GDM1 (cell line): Measurements from ENCODE around the gene GJC1.
"Not testable (repeated sequence)": the region's sequence is repeated elsewhere in the genome, so short reads cannot be mapped to it uniquely, and the experiment has no call there.

Experiments
- DNase-seq: peaks from one replicate; lab custom pipeline; 2025; lab: John Stamatoyannopoulos, UW

Gene GJC1

DNA sequence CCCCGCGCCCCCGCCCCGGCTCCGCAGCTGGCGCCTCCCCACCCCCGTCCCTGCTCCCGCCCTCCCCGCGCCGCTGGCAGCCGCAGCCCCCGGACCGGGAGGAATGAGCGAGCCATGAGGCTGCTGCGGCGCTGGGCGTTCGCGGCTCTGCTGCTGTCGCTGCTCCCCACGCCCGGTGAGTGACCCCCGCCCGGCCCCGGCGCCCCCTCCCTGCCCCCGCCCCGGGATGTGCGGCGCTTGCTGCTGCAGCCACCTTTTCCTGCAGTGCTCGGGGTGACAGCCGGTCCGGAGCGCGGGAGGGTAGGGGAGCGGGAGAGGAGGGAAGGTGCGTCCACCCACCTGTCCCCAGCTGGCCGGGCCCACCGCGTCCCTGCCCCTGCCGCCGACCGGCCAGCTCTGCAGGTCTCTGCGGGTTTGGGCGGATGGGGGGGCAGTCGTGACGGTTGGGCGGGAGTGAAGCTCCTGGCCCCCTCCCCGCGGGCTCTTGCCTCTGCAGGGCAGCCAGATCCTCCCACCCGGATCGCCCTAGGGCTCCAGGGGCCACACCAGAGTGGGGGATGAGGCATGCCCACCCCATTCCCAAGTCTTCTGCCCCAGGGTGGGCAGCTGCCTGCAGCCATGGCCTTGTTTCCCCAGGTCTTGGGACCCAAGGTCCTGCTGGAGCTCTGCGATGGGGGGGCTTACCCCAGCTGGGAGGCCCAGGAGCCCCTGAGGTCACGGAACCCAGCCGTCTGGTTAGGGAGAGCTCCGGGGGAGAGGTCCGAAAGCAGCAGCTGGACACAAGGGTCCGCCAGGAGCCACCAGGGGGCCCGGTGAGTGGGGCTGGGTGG is 70.8 kb downstream of the GJC1 start:
- DNase-seq = no peak

- no peak for DNase-seq
Measured at GRCh38 chr17:44758414-44759085, 71.5 kb downstream of the GJC1 start, which contains the start of gene ADAM11. Gene ADAM11, plus strand, starts transcription at chr17:44758988. Its CDS starts 212 bp downstream, at chr17:44759200.

DNA sequence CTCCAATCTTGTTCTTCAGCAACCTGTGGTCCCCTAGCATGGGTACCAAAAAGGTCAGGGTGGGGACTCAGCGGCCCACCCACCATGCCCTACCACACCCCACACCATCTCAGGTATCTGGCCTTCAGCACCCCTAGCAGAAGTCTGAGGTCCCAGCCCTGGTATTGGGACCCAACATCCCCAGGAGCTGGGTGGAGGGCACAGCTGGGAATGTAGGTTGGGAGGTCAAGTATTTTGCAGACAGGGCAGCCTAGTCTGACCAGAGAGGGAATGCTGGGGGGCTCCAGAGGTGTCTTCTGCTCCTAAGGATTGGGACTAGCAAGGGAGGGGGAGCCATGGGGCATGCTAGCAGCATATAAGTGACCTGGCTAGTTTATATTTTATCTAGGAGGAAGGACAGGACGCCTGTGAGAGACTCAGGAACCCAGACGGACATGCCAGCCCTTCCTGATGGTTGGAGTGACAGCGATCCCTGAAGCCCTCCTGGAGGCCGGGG is 72.1 kb downstream of the GJC1 start:
- DNase-seq = no peak

DNA sequence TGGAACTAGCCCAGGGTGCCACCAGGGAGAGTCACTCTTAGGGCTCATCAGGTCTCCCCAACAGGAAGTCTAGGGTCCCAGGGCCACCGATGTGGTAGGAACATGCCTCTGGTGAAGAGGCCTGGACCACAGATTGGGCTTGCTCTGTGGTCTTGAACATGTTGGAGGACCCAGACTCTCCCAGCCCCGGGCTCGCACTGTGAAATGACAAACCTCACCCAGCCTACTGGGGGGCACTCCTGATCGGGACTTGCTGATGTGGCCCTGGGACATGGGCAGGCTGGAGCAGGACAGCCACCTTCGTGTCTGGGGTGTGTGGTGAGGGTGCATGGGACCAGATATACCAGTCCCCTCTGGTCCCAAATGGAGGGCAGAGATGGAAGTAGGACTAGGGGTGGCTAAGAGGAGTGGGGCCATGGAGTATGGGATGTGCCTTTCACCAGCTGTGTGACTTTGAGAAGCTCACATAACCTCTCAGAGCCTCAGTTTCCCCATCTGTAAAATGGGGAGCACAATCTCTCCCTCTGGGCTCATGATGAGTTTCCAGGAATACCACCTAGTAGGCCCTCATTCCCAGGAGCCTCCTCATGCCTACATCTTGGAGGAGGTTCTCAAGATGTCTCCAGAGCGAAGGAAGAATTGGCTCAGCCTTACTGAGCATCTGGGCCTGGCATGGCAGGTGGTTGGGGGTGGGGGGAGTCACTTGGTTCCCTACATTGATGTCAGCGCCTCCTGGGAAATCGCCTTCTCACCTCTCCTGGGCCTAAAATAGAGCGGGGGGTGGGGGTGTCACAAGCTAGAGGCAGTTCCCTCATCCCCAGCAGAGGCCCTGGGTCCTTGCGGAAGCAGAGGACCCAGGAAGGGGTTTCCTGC is 72.8 kb downstream of the GJC1 start:
- DNase-seq = no peak

DNA sequence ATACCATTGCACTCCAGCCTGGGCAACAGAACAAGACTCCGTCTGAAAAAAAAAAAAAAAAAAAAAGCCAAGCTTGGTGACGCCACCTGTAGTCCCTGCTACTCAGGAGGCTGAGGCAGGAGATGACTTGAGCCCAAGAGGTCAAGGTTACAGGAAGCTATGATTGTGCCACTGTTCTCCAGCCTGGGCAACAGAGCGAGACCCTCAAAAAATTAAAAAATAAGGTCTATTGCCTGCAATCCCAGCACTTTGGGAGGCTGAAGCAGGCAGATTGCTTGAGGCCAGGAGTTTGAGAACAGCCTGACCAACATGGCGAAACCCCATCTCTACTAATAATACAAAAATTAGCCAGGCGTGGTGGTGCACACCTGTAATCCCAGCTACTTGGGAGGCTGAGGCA is 74.9 kb downstream of the GJC1 start:
- not testable (repeated sequence) for DNase-seq

DNA sequence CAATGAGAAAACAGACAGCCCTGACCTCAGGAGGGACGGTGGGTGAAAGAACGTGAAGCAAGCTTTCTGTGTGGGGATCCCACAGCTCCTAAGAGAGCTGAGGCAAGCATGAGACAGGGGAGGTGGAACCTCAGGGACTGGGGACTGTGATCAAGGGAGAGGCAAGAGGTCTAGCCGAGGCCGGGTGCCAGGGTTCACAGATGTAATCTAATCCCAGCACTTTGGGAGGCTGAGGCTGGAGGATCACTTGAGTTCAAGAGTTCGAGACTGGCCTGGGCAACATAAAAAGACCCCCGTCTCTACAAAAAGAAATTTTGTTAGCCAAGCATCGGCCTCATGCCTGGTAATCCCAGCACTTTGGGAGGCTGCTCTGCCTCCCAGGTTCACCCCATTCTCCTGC is 75.8 kb downstream of the GJC1 start:
- no peak for DNase-seq

- DNase-seq = no peak
Measured at GRCh38 chr17:44752953-44753861, 76.9 kb downstream of the GJC1 start.

- no peak for DNase-seq
Measured at GRCh38 chr17:44751806-44752205, 78.3 kb downstream of the GJC1 start.

DNA sequence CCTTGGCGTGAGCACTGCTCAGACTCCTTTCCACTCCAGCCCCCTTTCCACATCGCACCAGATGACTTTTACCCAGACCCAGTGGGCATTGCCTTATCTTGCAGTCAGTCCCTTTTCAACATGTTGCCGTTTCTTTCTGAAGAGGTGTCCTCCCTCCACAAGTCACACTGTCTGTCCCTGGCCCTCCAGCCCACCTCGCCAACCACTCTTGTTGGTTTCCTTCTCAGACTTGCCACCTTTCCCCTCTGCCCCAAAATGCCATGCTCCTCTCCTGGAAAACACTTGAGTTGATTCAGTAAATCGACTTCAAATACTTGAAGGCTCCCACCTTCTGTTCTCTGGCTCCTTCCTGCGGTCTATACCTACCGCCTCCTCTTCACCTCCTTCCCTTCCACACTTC is 78.8 kb downstream of the GJC1 start:
- no peak for DNase-seq

GRCh38 chr17:44749980-44750318 is 80.1 kb downstream of the GJC1 start:
- no peak for DNase-seq

- DNase-seq = no peak
Measured at GRCh38 chr17:44749076-44749979, 80.8 kb downstream of the GJC1 start.
